SK-N-SH (cell line): ENCODE data around the gene GBX1. TPM values are rescaled to one million over a fixed set of nuclear protein-coding genes. Genes with fewer than 3 reads are reported as not detected.

Experiments used
- CTCF ChIA-PET: fragments of 300-600, 350-600 bp; formaldehyde crosslinking; extraction: SDS; loops from one replicate; lab custom pipeline; 2021; lab: Yijun Ruan, JAX
- POLR2A ChIA-PET: fragments of 350-600 bp; sonication (Branson Sonifier 250); formaldehyde crosslinking; extraction: SDS; loops from one replicate; lab custom pipeline; 2020; ENCODE audit warnings: antibody characterized with exemption, inconsistent platforms; lab: Yijun Ruan, JAX
- DNase-seq: peaks from one replicate; pipeline ENCODE4 v3.0.0; 2012
- H2AFZ ChIP-seq: fragments of 200-600 bp; sonication (generic); 2 replicates; pipeline ENCODE4 v1.8.1; 2016; ENCODE audit warnings: antibody characterized with exemption, mild to moderate bottlenecking, low read depth
- H3F3A ChIP-seq: fragments of 200-600 bp; sonication (generic); replicated peaks from 2 replicates; pipeline ENCODE3; 2016; ENCODE audit warnings: antibody characterized with exemption, mild to moderate bottlenecking; ENCODE audit not compliant: insufficient read depth
- H3K27ac ChIP-seq, 2 experiments: fragments of 200-500 bp in 1 of 2; fragments of 200-600 bp in 1 of 2; sonication (Bioruptor generic) in 1 of 2; sonication (generic), shearing (Covaris generic) in 1 of 2; 2 replicates each; pipeline versions ENCODE4 v1.5.1 to v1.6.1; 2014 to 2016; ENCODE audit warnings: low read depth in 2 of 2, inconsistent platforms in 1 of 2, low read length in 1 of 2, mild to moderate bottlenecking in 1 of 2, mixed read lengths in 1 of 2
- H3K27me3 ChIP-seq: fragments of 200-600 bp; sonication (generic), shearing (Covaris generic); 2 replicates; pipeline ENCODE4 v1.6.1; 2016; ENCODE audit warnings: mixed run types; ENCODE audit not compliant: insufficient read depth
- H3K36me3 ChIP-seq, 2 experiments: fragments of 200-500 bp in 1 of 2; fragments of 200-600 bp in 1 of 2; sonication (Bioruptor generic) in 1 of 2; sonication (generic) in 1 of 2; replicated peaks in 1 of 2; 2 replicates each; pipeline versions ENCODE3 to v1.5.1; 2014 to 2016; ENCODE audit warnings: low read length in 1 of 2, mild to moderate bottlenecking in 1 of 2; ENCODE audit not compliant: insufficient read depth in 2 of 2, control insufficient read depth in 1 of 2
- H3K4me1 ChIP-seq, 2 experiments: fragments of 200-500 bp in 1 of 2; fragments of 200-600 bp in 1 of 2; sonication (Bioruptor generic) in 1 of 2; sonication (generic), shearing (Covaris generic) in 1 of 2; 2 replicates each; pipeline versions ENCODE4 v1.5.1 to v1.6.1; 2014 to 2016; ENCODE audit warnings: low read depth in 1 of 2, low read length in 1 of 2, mixed run types in 1 of 2; ENCODE audit not compliant: insufficient read depth in 2 of 2, control insufficient read depth in 1 of 2
- H3K4me2 ChIP-seq: fragments of 200-600 bp; sonication (generic), shearing (Covaris generic); 2 replicates; pipeline ENCODE4 v1.6.1; 2017; ENCODE audit warnings: mixed run types
- H3K4me3 ChIP-seq, 2 experiments: fragments of 200-500 bp in 1 of 2; fragments of 200-600 bp in 1 of 2; sonication (Bioruptor generic) in 1 of 2; sonication (generic), shearing (Covaris generic) in 1 of 2; 2 replicates each; pipeline versions ENCODE4 v1.5.1 to v1.8.1; 2014 to 2016; ENCODE audit warnings: low read depth in 2 of 2, inconsistent platforms in 1 of 2, low read length in 1 of 2, mild to moderate bottlenecking in 1 of 2, mixed read lengths in 1 of 2, moderate library complexity in 1 of 2
- H3K79me2 ChIP-seq: fragments of 200-600 bp; sonication (generic); 2 replicates; pipeline ENCODE4 v1.8.1; 2017; ENCODE audit warnings: mild to moderate bottlenecking; ENCODE audit not compliant: insufficient read depth
- H3K9ac ChIP-seq: fragments of 200-600 bp; sonication (generic); 2 replicates; pipeline ENCODE4 v1.6.1; 2017; ENCODE audit warnings: mixed run types
- H3K9me2 ChIP-seq: fragments of 200-600 bp; sonication (generic); 2 replicates; pipeline ENCODE4 v1.6.1; 2017; ENCODE audit warnings: mixed run types
- H3K9me3 ChIP-seq: fragments of 200-600 bp; sonication (generic); 2 replicates; pipeline ENCODE4 v1.6.1; 2017; ENCODE audit warnings: mixed run types, mild to moderate bottlenecking, moderate library complexity
- H4K20me1 ChIP-seq: fragments of 200-600 bp; sonication (generic); 2 replicates; pipeline ENCODE4 v1.6.1; 2017; ENCODE audit warnings: mild to moderate bottlenecking, mixed run types; ENCODE audit not compliant: insufficient read depth
- CHD2 ChIP-seq: fragments of 150-350 bp; IDR thresholded peaks from 2 replicates; pipeline ENCODE4 v1.6.1; 2018; ENCODE audit warnings: low read length; ENCODE audit not compliant: partially characterized antibody
- ELF1 ChIP-seq: IDR thresholded peaks from 2 replicates; pipeline ENCODE4 v1.4.0; 2012
- EP300 ChIP-seq, 2 experiments: IDR thresholded peaks; 2 replicates each; pipeline versions ENCODE4 v1.4.0 to v1.6.1; 2012; ENCODE audit warnings: borderline replicate concordance in 1 of 2, low read depth in 1 of 2, low read length in 1 of 2
- FOSL2 ChIP-seq: IDR thresholded peaks from 2 replicates; pipeline ENCODE4 v1.4.0; 2012; ENCODE audit warnings: low read depth, mild to moderate bottlenecking, moderate library complexity, borderline replicate concordance
- FOXJ3 ChIP-seq: sonication (generic); formaldehyde crosslinking; IDR thresholded peaks from 2 replicates; pipeline ENCODE4 v1.5.1; 2020; ENCODE audit warnings: mild to moderate bottlenecking, missing genetic modification reagents
- GATA2 ChIP-seq: sonication (generic); formaldehyde crosslinking; IDR thresholded peaks from 2 replicates; pipeline ENCODE4 v1.5.0; 2020; ENCODE audit warnings: mild to moderate bottlenecking, missing genetic modification reagents
- JUND ChIP-seq: IDR thresholded peaks from 2 replicates; pipeline ENCODE4 v1.4.0; 2012
- MXI1 ChIP-seq: IDR thresholded peaks from 2 replicates; pipeline ENCODE4 v1.6.1; 2012; ENCODE audit warnings: mild to moderate bottlenecking, low read depth, low read length, improper control_type of control experiment
- NFIC ChIP-seq: IDR thresholded peaks from 2 replicates; pipeline ENCODE4 v1.4.0; 2012; ENCODE audit warnings: borderline replicate concordance
- RCOR1 ChIP-seq: fragments of 150-350 bp; IDR thresholded peaks from 2 replicates; pipeline ENCODE4 v1.6.1; 2017; ENCODE audit warnings: antibody characterized with exemption, low read length
- RFX5 ChIP-seq: IDR thresholded peaks from 2 replicates; pipeline ENCODE4 v1.6.1; 2012; ENCODE audit warnings: mild to moderate bottlenecking, improper control_type of control experiment, low read length
- RXRA ChIP-seq: IDR thresholded peaks from 2 replicates; pipeline ENCODE4 v1.4.0; 2012; ENCODE audit warnings: low read depth, mild to moderate bottlenecking, borderline replicate concordance
- TAF1 ChIP-seq: IDR thresholded peaks from 2 replicates; pipeline ENCODE4 v1.6.1; 2012; ENCODE audit warnings: low read depth, mild to moderate bottlenecking, low read length, moderate library complexity, borderline replicate concordance
- TCF12 ChIP-seq: IDR thresholded peaks from 2 replicates; pipeline ENCODE4 v1.4.0; 2012
- TEAD4 ChIP-seq: IDR thresholded peaks from 2 replicates; pipeline ENCODE4 v1.4.0; 2012; ENCODE audit warnings: mild to moderate bottlenecking, borderline replicate concordance; ENCODE audit not compliant: insufficient read depth
- YY1 ChIP-seq: IDR thresholded peaks from 2 replicates; pipeline ENCODE4 v1.4.0; 2012; ENCODE audit warnings: low read depth, mild to moderate bottlenecking
- ZBTB33 ChIP-seq: IDR thresholded peaks from 2 replicates; pipeline ENCODE4 v1.4.0; 2012; ENCODE audit warnings: low read depth, borderline replicate concordance
- WGBS: methylation state at CpG from one replicate; pipeline ENCODE4 v1.1.6; 2017; ENCODE audit warnings: low lambda C conversion rate; 5-methylcytosine and 5-hydroxymethylcytosine counted together
- polyA plus RNA-seq, 3 experiments: library from polyadenylated mRNA; depleted of rRNA; stranded (reverse); fragments of >200 nt; gene quantifications; 2 replicates each; pipeline ENCODE4 v1.2.3, GENCODE V29; 2012
- TF ChIP-seq, protein P1 (sequence below): IDR thresholded peaks from 2 replicates; pipeline ENCODE4 v1.6.1; 2012; ENCODE audit warnings: mild to moderate bottlenecking, low read depth, low read length, moderate library complexity
- TF ChIP-seq, protein P2 (sequence below): fragments of 150-350 bp; IDR thresholded peaks from 2 replicates; pipeline ENCODE4 v1.6.1; 2016; ENCODE audit warnings: mild to moderate bottlenecking, low read depth, low read length

GBX1 gene
- polyA plus RNA-seq, 1 of the 3 experiments (the other 2 are of a cell fraction) = not detected

- no peak for TF ChIP-seq JUND
- no peak for TF ChIP-seq MXI1
- TF ChIP-seq, protein P1, sequence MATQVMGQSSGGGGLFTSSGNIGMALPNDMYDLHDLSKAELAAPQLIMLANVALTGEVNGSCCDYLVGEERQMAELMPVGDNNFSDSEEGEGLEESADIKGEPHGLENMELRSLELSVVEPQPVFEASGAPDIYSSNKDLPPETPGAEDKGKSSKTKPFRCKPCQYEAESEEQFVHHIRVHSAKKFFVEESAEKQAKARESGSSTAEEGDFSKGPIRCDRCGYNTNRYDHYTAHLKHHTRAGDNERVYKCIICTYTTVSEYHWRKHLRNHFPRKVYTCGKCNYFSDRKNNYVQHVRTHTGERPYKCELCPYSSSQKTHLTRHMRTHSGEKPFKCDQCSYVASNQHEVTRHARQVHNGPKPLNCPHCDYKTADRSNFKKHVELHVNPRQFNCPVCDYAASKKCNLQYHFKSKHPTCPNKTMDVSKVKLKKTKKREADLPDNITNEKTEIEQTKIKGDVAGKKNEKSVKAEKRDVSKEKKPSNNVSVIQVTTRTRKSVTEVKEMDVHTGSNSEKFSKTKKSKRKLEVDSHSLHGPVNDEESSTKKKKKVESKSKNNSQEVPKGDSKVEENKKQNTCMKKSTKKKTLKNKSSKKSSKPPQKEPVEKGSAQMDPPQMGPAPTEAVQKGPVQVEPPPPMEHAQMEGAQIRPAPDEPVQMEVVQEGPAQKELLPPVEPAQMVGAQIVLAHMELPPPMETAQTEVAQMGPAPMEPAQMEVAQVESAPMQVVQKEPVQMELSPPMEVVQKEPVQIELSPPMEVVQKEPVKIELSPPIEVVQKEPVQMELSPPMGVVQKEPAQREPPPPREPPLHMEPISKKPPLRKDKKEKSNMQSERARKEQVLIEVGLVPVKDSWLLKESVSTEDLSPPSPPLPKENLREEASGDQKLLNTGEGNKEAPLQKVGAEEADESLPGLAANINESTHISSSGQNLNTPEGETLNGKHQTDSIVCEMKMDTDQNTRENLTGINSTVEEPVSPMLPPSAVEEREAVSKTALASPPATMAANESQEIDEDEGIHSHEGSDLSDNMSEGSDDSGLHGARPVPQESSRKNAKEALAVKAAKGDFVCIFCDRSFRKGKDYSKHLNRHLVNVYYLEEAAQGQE = no peak
- no peak for TF ChIP-seq TEAD4
These were observed 30.4 kb upstream of the GBX1 start (continued) for GRCh38 chr7:151197932-151198331.

DNA sequence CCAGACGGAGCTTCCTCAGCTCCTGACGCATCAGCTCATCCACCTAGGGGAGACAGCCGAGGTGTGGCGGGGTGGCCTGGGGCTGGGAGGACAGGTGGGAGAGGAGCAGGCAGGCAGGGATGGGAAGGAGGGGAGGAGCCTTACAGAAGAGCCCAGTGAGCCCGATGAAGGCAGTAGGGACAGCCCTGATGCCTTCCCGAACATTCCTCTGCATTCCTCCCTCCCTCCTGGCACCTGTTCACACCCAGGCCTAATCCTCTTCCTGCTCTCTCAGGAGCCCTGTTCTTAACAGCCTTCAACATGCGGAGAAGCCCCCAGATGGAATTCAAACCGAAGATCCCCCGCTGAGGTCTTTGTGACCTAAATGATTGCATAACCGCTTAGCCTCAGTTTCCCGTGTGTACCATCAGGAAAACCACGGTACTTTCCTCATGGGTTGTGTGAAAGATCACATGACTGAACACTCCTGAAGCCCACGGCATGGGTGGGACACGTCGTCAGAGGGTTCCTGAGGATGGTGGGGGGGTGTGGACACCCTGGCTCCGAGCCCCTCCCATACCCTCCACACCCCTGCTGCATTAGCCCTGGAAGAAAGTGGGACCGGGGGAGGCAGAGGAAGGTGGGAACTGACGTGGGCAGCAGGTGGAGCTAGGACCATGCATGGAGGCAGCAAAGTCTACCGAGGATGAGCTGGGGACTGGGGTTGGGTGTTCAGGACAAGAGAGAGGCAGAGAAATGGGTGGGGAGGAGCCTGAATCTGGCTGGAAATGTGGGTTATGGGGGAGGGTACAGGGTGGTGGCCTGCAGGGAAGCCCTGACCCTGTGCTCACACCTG lies 28.3 kb upstream of the GBX1 start:
- POLR2A ChIA-PET = no interaction called here
- no peak for DNase-seq
- no peak overlapping the region for H3K4me3 ChIP-seq
- H3K9me3 ChIP-seq = no peaks in the 10 kb centered on the region
- no peaks in the 10 kb centered on the region for H3K36me3 ChIP-seq
- no peak overlapping the region for H3K4me2 ChIP-seq
- H3K27me3 ChIP-seq = peaks cover 74% of the 10 kb centered on the region
- WGBS = 27% methylated on average over 19 of the region's 19 CpGs
- H2AFZ ChIP-seq = no peak overlapping the region
- no peak overlapping the region for H3K9ac ChIP-seq
- H3K4me1 ChIP-seq = no peaks in the 10 kb centered on the region
- H3F3A ChIP-seq = no peaks in the 10 kb centered on the region
- no peaks in the 10 kb centered on the region for H3K79me2 ChIP-seq
- H4K20me1 ChIP-seq = no peaks in the 10 kb centered on the region
- CTCF ChIA-PET = interaction anchor here (0.8 to 1.5 kb wide), 6 partner anchors 13 to 111 kb away, joined by 3 to 4 read pairs (median 4); no protein-coding TSS in a partner anchor
- H3K9me2 ChIP-seq = no peaks in the 10 kb centered on the region
- H3K27ac ChIP-seq = no peak overlapping the region
- TF ChIP-seq, protein P1 = no peak
- no peak for TF ChIP-seq CHD2
- TF ChIP-seq, protein P2, sequence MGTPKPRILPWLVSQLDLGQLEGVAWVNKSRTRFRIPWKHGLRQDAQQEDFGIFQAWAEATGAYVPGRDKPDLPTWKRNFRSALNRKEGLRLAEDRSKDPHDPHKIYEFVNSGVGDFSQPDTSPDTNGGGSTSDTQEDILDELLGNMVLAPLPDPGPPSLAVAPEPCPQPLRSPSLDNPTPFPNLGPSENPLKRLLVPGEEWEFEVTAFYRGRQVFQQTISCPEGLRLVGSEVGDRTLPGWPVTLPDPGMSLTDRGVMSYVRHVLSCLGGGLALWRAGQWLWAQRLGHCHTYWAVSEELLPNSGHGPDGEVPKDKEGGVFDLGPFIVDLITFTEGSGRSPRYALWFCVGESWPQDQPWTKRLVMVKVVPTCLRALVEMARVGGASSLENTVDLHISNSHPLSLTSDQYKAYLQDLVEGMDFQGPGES = no peak
- TF ChIP-seq YY1 = no peak
- TF ChIP-seq ELF1 = no peak
- TF ChIP-seq GATA2 (CRISPR knock-in tag) = no peak
- TF ChIP-seq TAF1 = no peak
- TF ChIP-seq NFIC = no peak
- TF ChIP-seq FOXJ3 (CRISPR knock-in tag) = no peak
- TF ChIP-seq RFX5 = no peak
- TF ChIP-seq ZBTB33 = no peak
- TF ChIP-seq EP300 (IDR thresholded peaks at IDR 0.05; ENCODE audit: borderline replicate concordance in 1 of 2, low read depth in 1 of 2, low read length in 1 of 2) = no peak
- no peak for TF ChIP-seq RXRA
- no peak for TF ChIP-seq RCOR1
- no peak for TF ChIP-seq TCF12
- no peak for TF ChIP-seq FOSL2
